Keratinocyte (primary cell): Measurements from ENCODE around the gene ZFYVE21.

Experiments used
- EZH2 ChIP-seq: IDR thresholded peaks from one replicate; pipeline ENCODE4 v1.6.1; 2012; ENCODE audit warnings: inconsistent platforms, mild to moderate bottlenecking, low read length, moderate library complexity
- TF ChIP-seq, protein P1 (sequence below), 3 experiments: IDR thresholded peaks in 1 of 3; conservative IDR thresholded peaks in 1 of 3; optimal IDR thresholded peaks in 1 of 3; 2 replicates in 2 of 3; 3 replicates in 1 of 3; pipeline versions ENCODE3 to v1.5.1; 2011; ENCODE audit warnings: low read length in 3 of 3, mild to moderate bottlenecking in 3 of 3, moderate library complexity in 2 of 3, control low read depth in 1 of 3, inconsistent platforms in 1 of 3; ENCODE audit not compliant: insufficient read depth in 2 of 3; ENCODE audit errors: extremely low read depth in 1 of 3

DNA sequence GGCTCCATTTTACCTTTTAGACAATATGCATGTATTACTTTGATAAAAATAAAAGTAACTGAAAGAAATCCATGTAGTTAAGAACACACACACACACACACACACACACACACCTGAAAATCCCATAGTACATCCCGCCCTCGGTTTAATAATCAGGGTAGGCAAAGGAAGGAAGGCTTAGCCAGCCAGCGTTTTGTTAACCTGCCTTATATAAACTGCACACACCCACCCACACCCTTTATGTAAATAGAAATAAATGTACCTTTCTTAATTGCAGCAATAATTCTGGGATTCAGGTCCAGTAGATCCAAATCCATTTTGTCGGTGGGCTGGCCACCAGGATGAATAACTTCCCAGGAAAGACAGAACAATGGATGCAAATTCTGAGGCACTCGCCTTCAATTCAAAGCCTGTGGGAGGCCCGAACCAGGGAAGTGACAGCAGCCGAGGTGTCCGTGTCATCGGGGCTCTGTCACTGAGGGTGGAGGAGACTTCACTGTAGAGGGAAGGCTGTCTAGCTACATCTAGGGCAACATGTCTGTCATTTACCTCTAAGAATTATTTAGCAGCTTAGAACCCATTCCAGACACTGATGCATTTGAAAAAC is 4.7 kb upstream of the ZFYVE21 start:
- TF ChIP-seq, protein P1, sequence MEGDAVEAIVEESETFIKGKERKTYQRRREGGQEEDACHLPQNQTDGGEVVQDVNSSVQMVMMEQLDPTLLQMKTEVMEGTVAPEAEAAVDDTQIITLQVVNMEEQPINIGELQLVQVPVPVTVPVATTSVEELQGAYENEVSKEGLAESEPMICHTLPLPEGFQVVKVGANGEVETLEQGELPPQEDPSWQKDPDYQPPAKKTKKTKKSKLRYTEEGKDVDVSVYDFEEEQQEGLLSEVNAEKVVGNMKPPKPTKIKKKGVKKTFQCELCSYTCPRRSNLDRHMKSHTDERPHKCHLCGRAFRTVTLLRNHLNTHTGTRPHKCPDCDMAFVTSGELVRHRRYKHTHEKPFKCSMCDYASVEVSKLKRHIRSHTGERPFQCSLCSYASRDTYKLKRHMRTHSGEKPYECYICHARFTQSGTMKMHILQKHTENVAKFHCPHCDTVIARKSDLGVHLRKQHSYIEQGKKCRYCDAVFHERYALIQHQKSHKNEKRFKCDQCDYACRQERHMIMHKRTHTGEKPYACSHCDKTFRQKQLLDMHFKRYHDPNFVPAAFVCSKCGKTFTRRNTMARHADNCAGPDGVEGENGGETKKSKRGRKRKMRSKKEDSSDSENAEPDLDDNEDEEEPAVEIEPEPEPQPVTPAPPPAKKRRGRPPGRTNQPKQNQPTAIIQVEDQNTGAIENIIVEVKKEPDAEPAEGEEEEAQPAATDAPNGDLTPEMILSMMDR (optimal IDR thresholded peaks at IDR 0.05 in 1 of 3, IDR thresholded peaks at IDR 0.05 in 1 of 3, conservative IDR thresholded peaks at IDR 0.05 in 1 of 3; ENCODE audit: extremely low read depth in 1 of 3, insufficient read depth in 2 of 3, low read length in 3 of 3): no peak
- no peak for TF ChIP-seq EZH2
